GM23338 (cell line): ENCODE measurements around the gene RHOV.

Experiments used
- CREB1 ChIP-seq: fragments of 250-450 bp; sonication (Bioruptor Pico); IDR thresholded peaks from 2 replicates; pipeline ENCODE4 v1.5.0; 2020; ENCODE audit warnings: low read depth, mild to moderate bottlenecking, moderate library complexity
- CTCF ChIP-seq, 2 experiments: fragments of 200-600 bp in 1 of 2; sonication (generic) in 1 of 2; conservative IDR thresholded peaks; 2 replicates each; pipeline versions ENCODE4 v1.5.1 to v1.6.1; 2016 to 2017; ENCODE audit warnings: antibody characterized with exemption in 2 of 2, low read depth in 2 of 2, mild to moderate bottlenecking in 2 of 2, moderate library complexity in 1 of 2
- EZH2 ChIP-seq: fragments of 200-600 bp; sonication (generic); IDR thresholded peaks from one replicate; pipeline ENCODE4 v1.8.0; 2017; ENCODE audit warnings: antibody characterized with exemption, mild to moderate bottlenecking, low read depth; ENCODE audit not compliant: unreplicated experiment
- EZH2phosphoT487 ChIP-seq: fragments of 200-600 bp; sonication (generic); IDR thresholded peaks from one replicate; pipeline ENCODE4 v1.8.1; 2018; ENCODE audit warnings: antibody characterized with exemption; ENCODE audit not compliant: unreplicated experiment
- JUNB ChIP-seq: IDR thresholded peaks from one replicate; pipeline ENCODE4 v1.6.1; 2016; ENCODE audit warnings: antibody characterized with exemption; ENCODE audit not compliant: unreplicated experiment
- POLR2AphosphoS5 ChIP-seq: IDR thresholded peaks from 2 replicates; pipeline ENCODE4 v1.6.1; 2016; ENCODE audit warnings: antibody characterized with exemption, low read depth
- REST ChIP-seq: IDR thresholded peaks from one replicate; pipeline ENCODE4 v1.6.1; 2018; ENCODE audit warnings: antibody characterized with exemption; ENCODE audit not compliant: unreplicated experiment
- STAT1 ChIP-seq: IDR thresholded peaks from one replicate; pipeline ENCODE4 v1.6.1; 2016; ENCODE audit warnings: antibody characterized with exemption; ENCODE audit not compliant: unreplicated experiment
- ZNF331 ChIP-seq: fragments of 250-450 bp; sonication (Bioruptor Pico); IDR thresholded peaks from 2 replicates; pipeline ENCODE4 v1.5.0; 2020; ENCODE audit warnings: low read depth, mild to moderate bottlenecking, moderate library complexity
- ZNF462 ChIP-seq: fragments of 250-450 bp; sonication (Bioruptor Pico); IDR thresholded peaks from 2 replicates; pipeline ENCODE4 v1.5.0; 2020; ENCODE audit warnings: mild to moderate bottlenecking, moderate library complexity

GRCh38 chr15:40879609-40880008 is 5.6 kb upstream of the RHOV start:
- TF ChIP-seq EZH2phosphoT487 (no peak), CTCF (conservative IDR thresholded peaks at IDR 0.05; ENCODE audit: low read depth in 2 of 2) (no peak), JUNB (no peak), REST (no peak), EZH2 (no peak), POLR2AphosphoS5 (no peak), CREB1 (CRISPR knock-in tag) (no peak), STAT1 (no peak), ZNF462 (no peak), ZNF331 (CRISPR knock-in tag) (no peak)
